CD4-positive, alpha-beta T cell treated with Interleukin-1 beta for 1 hour (primary cell): ENCODE data around the gene MAP2.

Experiments used
- DNase-seq, 2 donors: peaks; one replicate each; pipeline ENCODE4 v3.0.0-alpha.2; 2020 to 2022

Gene MAP2

GRCh38 chr2:209663139-209663538 is 239.3 kb downstream of the MAP2 start:
- no peak for DNase-seq

GRCh38 chr2:209663656-209664055 is 239.8 kb downstream of the MAP2 start:
- no peak for DNase-seq

GRCh38 chr2:209666296-209666695 is 242.4 kb downstream of the MAP2 start:
- no peak for DNase-seq

GRCh38 chr2:209671020-209671680 is 247.3 kb downstream of the MAP2 start:
- DNase-seq: no peak

- no peak for DNase-seq
These were observed 250.0 kb downstream of the MAP2 start for GRCh38 chr2:209673811-209674210.

GRCh38 chr2:209680596-209680995 is 256.7 kb downstream of the MAP2 start:
- no peak for DNase-seq

- no peak for DNase-seq
These were observed 257.4 kb downstream of the MAP2 start for GRCh38 chr2:209681201-209681735.

GRCh38 chr2:209682646-209683045 is 258.8 kb downstream of the MAP2 start:
- DNase-seq: no peak

- no peak for DNase-seq
These were observed 261.5 kb downstream of the MAP2 start for GRCh38 chr2:209685340-209685739.

- DNase-seq: no peak
These were observed 262.1 kb downstream of the MAP2 start for GRCh38 chr2:209685963-209686362.

- DNase-seq: no peak
These were observed 262.6 kb downstream of the MAP2 start for GRCh38 chr2:209686448-209686847.

GRCh38 chr2:209687323-209687969 is 263.6 kb downstream of the MAP2 start:
- DNase-seq: no peak

- DNase-seq: no peak
These were observed 264.5 kb downstream of the MAP2 start for GRCh38 chr2:209688385-209688784.

GRCh38 chr2:209690029-209690754 is 266.3 kb downstream of the MAP2 start:
- DNase-seq: no peak

GRCh38 chr2:209694748-209695147 is 270.9 kb downstream of the MAP2 start:
- no peak for DNase-seq

- no peak for DNase-seq
These were observed 273.2 kb downstream of the MAP2 start for GRCh38 chr2:209696836-209697711.

GRCh38 chr2:209702775-209703174 is 278.9 kb downstream of the MAP2 start:
- DNase-seq: no peak

- DNase-seq: no peak
These were observed 289.4 kb downstream of the MAP2 start for GRCh38 chr2:209713219-209713618.

- no peak for DNase-seq
These were observed 295.2 kb downstream of the MAP2 start for GRCh38 chr2:209719034-209719433.

- no peak for DNase-seq
These were observed 297.6 kb downstream of the MAP2 start for GRCh38 chr2:209721497-209721896.

GRCh38 chr2:209726311-209726710 is 302.5 kb downstream of the MAP2 start:
- DNase-seq: no peak

GRCh38 chr2:209727077-209727476 is 303.2 kb downstream of the MAP2 start:
- no peak for DNase-seq

GRCh38 chr2:209734805-209735204 is 311.0 kb downstream of the MAP2 start:
- DNase-seq: no peak
